GM19372 (cell line): ENCODE results near the gene CENPU.
A peak's percentile ranks its signal among the peaks of the same experiment; 100 is the strongest.
"Not testable (repeated sequence)": the region's sequence is repeated elsewhere in the genome, so short reads cannot be mapped to it uniquely, and the experiment has no call there.

Source experiments
- ATAC-seq: cut with Tn5 transposase; IDR thresholded peaks from one replicate; pipeline ENCODE4 v1.9.1; 2021; ENCODE audit warnings: mild to moderate bottlenecking, low read depth, moderate library complexity; ENCODE audit not compliant: unreplicated experiment

CENPU gene

GRCh38 chr4:184733654-184734524 is at the start of gene CENPU:
Gene CENPU (minus strand): TSS chr4:184734096. CDS start chr4:184734062, 34 bp downstream.
- peak; percentile 89 for ATAC-seq

GRCh38 chr4:184782731-184783373 is 49.0 kb upstream of the CENPU start:
- ATAC-seq, result no peak

- not testable (repeated sequence) for ATAC-seq
Measured at GRCh38 chr4:184779160-184779559, 45.3 kb upstream of the CENPU start.

DNA sequence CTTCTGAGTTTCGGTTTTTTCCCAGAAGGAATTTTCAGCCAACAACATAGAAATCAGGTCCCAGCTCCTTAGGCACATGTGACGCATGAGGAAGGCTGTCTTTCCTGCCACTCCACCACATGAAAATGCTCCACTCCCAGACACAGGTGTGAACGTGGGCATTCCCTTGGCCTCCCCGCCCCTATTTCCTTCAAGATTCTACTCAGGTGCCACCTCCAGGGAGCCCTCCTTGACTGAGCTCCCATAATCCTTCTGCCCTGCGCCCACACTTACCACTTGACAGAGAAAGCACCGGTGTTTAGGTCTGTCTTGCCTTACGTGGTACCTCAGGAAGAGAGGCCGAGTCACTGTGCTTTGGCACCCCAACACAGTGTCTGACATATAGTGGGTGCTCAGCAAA is 44.4 kb upstream of the CENPU start:
- ATAC-seq, result no peak

- ATAC-seq, result no peak
Measured at GRCh38 chr4:184776821-184777220, 42.9 kb upstream of the CENPU start.

DNA sequence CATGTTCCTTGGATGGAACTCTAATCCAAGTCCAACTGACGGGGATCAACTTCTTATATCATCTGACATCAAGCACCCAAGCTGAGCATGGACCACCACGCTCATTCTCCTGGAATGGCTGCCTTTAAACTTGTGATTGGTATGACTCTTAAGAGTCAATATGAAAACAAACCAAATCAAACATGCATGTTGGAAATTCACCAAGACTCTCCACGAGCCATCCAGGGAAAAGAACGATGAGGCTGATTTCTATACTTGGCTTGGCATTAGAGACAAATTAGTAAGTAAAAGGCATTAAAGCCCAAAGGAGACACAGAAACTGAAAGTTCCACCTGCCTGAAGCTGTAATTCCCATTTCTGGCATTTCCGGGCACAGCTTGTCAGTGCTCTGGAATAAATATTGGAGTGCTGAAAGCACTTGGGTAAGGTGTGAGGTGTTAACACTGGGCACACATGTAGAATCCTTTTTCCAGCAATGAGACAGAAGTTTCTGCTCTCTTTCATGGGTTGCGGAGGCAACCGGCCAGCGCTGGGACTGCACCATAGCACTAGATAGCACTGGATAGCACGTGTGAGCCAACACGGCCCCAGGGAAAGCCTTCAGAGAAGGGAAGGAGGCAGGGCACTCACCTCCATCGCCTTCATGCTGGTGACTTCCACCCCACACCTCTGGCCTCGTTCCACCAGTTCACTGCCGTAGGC is 42.1 kb upstream of the CENPU start:
- no peak for ATAC-seq

DNA sequence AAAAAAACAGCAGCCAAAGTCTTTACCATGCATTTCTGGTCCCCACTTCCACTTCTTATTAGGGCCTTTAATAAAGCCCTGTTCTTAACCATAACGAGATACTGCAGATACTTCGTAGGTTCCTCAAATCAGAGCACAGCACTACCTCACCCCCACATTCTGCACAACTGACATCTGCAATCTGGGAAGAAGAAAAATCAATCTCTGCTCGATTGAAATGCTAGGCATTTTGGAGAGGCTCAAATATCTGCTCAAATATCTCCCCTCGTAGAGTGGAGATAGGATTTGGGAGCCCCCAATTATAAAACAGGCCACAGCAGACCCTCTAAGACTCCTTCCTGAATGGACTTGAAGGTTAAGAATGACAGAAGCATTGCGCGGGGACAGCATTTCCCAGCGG is 40.3 kb upstream of the CENPU start:
- no peak for ATAC-seq

- no peak for ATAC-seq
Measured at GRCh38 chr4:184771416-184771815, 37.5 kb upstream of the CENPU start.

DNA sequence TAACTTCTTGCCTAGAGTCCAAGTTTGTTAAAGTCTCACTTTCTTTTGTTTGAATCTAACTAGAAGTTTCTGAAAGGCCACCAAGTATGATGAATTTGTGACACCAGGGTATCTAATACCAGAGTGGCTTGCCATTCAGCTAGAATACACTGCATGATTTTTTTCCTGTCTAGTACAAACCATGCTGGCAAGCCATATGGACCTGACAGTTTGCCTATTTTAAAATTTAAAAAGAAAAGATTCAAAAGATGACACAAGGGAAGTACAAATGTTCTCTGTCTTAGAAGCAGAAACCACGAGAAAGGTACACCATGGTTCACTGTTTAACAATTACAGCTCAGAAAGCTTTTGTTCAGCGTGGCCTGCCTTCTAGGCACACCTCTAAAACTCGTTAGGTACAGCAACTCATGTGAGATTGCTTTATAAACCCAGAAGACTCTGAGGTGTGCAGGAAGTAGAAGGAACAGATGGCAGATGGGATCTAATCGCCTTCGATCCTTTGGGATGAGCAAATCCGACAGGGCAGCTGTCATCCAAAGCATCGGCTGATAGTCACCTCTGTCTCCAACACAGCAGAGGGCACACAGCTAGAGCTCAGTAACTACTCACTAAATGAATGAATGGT is 35.4 kb upstream of the CENPU start:
- ATAC-seq, result no peak

- ATAC-seq, result no peak
Measured at GRCh38 chr4:184768296-184768695, 34.4 kb upstream of the CENPU start.

GRCh38 chr4:184766446-184766845 is 32.5 kb upstream of the CENPU start:
- no peak for ATAC-seq

DNA sequence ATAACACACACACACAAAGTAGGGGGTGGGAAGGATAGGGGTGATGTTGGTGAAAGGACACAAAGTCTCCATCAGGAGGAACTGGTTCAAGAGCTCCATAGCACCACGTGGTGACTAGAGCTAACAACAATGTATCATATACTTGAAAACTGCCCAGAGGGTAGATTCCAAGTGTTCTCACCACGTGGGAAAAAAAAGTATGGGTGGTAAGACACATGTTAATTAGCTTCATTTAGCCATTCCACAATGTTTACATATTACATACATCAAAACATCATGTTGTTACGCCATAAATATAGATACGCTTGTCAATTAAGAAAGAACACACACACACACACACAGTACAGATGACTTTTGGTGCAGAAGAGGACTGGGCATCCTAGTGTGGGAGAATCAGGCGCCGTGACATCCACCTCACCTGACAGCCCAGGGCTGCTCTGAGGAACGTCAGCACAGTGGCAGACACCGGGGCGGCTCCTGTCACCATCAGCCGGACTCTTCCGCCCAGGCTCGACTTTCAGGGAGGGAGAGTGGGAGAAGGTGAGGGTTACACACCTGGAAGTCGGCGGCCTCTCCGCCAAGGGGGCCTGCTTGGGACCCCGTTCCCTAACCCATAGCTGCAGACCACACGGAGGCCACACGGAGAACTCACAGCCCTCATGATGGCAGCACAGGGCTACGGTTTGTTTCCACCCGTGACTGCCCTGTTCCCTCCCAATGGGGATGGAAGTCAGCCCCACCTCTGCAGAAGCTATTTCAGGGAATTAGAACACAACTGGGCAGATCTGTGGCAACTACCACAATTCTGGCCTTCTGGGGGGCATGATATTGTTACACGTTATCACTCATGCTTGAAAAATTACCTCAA is 31.8 kb upstream of the CENPU start:
- no peak for ATAC-seq

GRCh38 chr4:184764601-184765000 is 30.7 kb upstream of the CENPU start:
- ATAC-seq, result no peak

DNA sequence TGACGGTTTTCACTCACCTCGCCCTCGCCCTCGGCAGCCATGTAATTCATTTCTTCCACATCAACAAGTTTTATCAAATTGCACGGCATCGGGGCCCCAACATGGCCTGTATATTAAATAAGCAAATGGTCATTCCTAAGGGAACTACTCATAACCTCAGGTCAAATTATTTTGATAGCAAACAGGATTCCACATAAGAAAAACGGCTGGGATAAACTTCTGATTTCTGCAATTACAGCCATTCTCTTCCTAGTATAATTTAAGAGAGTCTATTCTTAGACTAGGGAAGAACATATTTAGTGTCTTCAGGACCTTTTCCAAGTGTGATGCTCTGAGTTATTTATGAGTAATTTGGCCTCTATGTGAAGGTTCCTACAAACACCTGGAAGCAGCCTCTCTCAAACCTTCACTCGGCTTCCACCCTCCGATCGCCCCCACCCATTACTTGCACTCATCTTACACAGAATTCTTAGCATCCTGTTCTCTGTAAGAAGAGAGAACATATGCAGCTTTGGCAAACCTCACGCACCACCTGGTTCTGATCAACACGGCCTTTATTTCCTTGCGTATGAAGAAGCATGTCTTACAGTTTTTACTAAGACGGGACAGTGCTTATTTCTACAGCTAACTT is 29.4 kb upstream of the CENPU start:
- no peak for ATAC-seq

DNA sequence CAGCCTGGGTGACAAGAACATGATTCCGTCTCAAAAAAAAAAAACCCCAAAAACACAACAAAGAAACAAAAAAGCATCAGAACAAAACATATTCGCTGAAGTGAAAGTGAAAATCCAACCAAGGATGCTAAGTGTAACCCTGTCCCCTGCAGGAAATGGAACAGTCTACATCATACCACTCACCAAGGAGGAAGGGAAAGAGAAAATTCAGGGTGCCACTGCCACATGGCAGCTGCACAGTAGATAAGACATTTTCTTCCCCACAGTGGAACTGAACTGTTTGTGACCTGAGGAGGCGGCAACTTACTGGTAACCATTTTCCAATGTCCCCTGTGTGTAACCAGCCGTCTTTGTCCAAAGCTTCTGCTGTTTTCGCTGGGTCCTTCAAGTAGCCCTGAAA is 28.2 kb upstream of the CENPU start:
- ATAC-seq, result peak; percentile 81

DNA sequence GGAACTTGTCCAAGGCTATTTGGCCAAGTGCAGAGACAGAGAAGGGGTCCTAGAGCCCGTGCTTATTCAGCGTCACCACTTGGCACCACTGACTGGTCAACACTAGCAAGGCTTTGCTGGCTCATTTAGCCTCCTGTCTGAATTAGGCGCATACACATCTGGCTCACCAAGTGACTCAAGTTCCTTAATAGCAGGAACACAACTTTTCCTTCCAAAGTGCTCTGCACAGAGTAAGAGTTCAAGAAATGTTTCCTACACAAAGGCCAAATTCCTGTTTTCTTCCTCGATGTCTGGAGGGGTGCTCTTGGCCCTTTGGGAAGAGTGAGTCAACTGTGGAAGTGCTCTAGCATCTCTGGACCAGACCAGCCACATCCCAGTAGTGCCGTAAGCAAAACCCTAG is 26.8 kb upstream of the CENPU start:
- ATAC-seq, result no peak

DNA sequence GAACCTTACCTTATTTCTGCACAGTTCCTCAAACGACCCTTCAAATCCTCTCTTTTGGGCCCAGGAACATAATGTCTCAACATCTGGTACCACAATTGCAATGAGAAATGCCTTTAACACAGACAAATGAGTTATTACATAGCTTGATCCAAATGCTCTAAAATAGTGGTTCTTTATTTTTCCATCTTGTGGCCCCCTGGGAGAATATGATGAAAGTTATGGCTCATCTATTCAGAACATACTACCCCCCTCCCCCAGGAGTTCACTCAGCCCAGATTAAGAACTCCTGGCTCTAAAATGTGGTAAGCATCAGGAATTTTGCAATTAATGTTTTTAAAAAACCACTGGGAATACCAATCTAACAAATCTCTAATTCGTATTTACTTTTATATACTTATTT is 23.9 kb upstream of the CENPU start:
- no peak for ATAC-seq

GRCh38 chr4:184756399-184756798 is 22.5 kb upstream of the CENPU start:
- no peak for ATAC-seq

GRCh38 chr4:184755278-184755677 is 21.4 kb upstream of the CENPU start:
- ATAC-seq, result no peak
